ENCODE results near the gene ZXDA.
"Not testable (repeated sequence)": the region's sequence is repeated elsewhere in the genome, so short reads cannot be mapped to it uniquely, and the experiment has no call there.

Gene ZXDA

DNA sequence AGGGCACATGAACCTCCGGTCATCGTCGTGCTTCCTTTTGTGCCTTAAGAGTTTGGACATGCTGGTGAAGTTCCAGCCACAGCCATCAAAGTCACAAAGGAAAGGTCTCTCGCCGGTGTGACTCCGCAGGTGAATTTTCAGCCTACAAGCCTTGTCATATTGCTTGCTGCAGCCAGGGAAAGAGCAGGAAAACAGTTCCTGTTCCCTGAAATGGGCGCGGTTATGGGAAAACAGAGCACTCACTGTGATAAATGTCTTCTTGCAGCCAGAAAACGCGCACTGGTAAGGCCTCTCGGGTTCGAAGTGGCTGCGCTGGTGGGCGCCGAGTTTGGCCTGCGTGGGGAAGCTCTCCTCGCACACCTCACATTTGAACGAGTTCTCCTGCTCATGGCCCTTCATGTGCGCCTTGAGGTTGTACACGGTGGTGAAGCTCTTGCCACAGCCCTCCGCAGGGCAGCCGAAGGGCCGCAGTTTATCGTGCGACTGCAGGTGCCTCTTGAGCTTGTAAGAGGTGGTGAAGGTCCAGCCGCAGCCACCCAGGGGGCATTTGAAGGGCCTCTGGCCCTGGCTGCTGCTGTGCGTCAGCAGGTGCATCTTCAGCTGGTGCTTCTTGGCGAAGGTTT is 1.2 kb downstream of the ZXDA start:
- H4K8ac ChIP-seq (ENCODE audit: low read depth, low read length); H3K56ac ChIP-seq (ENCODE audit: low read length); H2AK5ac ChIP-seq (ENCODE audit: low read length); H3K9ac ChIP-seq (ENCODE audit: low read length); H3K18ac ChIP-seq (ENCODE audit: low read length); H3K36me3 ChIP-seq (ENCODE audit: control insufficient read depth, insufficient read depth, low read length); H2BK120ac ChIP-seq (ENCODE audit: low read depth, low read length); H3K4me3 ChIP-seq (ENCODE audit: low read length); H3K4me2 ChIP-seq (ENCODE audit: low read length); H3K27me3 ChIP-seq (ENCODE audit: insufficient read depth, low read length, poor library complexity); H3K27ac ChIP-seq (ENCODE audit: low read depth, low read length); H3K79me1 ChIP-seq (ENCODE audit: low read length); H2BK5ac ChIP-seq (ENCODE audit: low read length); H4K5ac ChIP-seq (ENCODE audit: low read length); H3K23ac ChIP-seq (ENCODE audit: low read length); H3K4ac ChIP-seq (ENCODE audit: low read depth, low read length); H3K4me1 ChIP-seq (ENCODE audit: control insufficient read depth, low read depth, low read length); H2BK15ac ChIP-seq (replicated peaks; ENCODE audit: low read depth); H3K79me2 ChIP-seq (ENCODE audit: control insufficient read depth, insufficient read depth, low read length): not testable (repeated sequence)
- DNase-seq = peak; percentile 0
- no CpG with 5 or more reads among the region's 28 CpGs for WGBS (ENCODE audit: extremely low coverage, insufficient coverage, low lambda C conversion rate)

DNA sequence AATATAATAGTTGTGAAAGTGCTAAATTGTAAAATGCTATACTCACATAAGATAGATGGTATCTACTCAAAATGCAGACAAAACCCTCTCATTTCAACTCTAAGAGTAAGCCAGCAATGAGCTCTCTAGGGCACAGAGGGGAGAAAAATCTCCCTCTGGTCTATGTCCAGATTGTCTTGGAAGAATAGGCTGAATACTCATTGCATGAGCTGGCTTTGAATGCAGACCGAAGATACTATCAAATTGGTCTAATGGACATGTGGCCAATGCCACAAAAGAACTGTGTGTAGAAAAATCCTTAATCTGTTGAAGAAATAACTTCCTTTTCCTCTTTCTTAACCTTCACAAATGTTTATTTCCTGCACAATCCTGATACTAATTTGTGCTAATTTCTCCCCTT is 3.5 kb downstream of the ZXDA start:
- Histone ChIP-seq H3K4ac (ENCODE audit: low read depth, low read length) (no peak overlapping the region), H4K5ac (ENCODE audit: low read length) (no peak overlapping the region), H3K36me3 (ENCODE audit: control insufficient read depth, insufficient read depth, low read length) (no peaks in the 10 kb centered on the region), H3K79me1 (ENCODE audit: low read length) (no peaks in the 10 kb centered on the region), H3K18ac (ENCODE audit: low read length) (no peak overlapping the region), H3K4me1 (ENCODE audit: control insufficient read depth, low read depth, low read length) (no peaks in the 10 kb centered on the region), H2AK5ac (ENCODE audit: low read length) (no peak overlapping the region), H3K56ac (ENCODE audit: low read length) (no peak overlapping the region), H3K9ac (ENCODE audit: low read length) (no peak overlapping the region), H3K23ac (ENCODE audit: low read length) (no peak overlapping the region), H3K27ac (ENCODE audit: low read depth, low read length) (no peak overlapping the region), H2BK5ac (ENCODE audit: low read length) (no peak overlapping the region), H2BK120ac (ENCODE audit: low read depth, low read length) (no peak overlapping the region), H3K27me3 (ENCODE audit: insufficient read depth, low read length, poor library complexity) (no peaks in the 10 kb centered on the region), H4K8ac (ENCODE audit: low read depth, low read length) (no peak overlapping the region), H3K4me3 (ENCODE audit: low read length) (no peak overlapping the region), H2BK15ac (replicated peaks; ENCODE audit: low read depth) (no peak overlapping the region), H3K4me2 (ENCODE audit: low read length) (no peak overlapping the region), H3K79me2 (ENCODE audit: control insufficient read depth, insufficient read depth, low read length) (no peaks in the 10 kb centered on the region)
- no peak for DNase-seq
- WGBS (ENCODE audit: extremely low coverage, insufficient coverage, low lambda C conversion rate) = no CpG with 5 or more reads among the region's 1 CpG

DNA sequence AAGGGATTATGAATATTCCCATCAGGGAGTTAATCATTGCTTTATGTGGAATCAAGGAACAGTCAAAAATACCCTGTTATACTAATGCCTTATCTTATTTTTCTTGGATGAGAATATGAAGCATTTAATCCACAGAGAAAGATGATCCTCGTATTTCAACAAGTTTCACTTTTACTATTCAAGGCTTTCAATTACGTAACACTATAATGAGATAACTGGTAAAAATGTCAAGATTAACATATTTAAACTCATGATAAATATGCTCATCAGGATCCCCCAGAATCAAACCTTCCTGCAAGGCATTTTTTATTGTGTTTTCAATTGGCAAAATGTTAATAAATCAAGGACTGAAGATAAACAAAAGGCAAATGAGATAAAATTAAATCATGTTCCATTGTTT is 5.1 kb downstream of the ZXDA start:
- no peak overlapping the region for H3K4me2 ChIP-seq (ENCODE audit: low read length)
- no CpG with 5 or more reads among the region's 2 CpGs for WGBS (ENCODE audit: extremely low coverage, insufficient coverage, low lambda C conversion rate)

DNA sequence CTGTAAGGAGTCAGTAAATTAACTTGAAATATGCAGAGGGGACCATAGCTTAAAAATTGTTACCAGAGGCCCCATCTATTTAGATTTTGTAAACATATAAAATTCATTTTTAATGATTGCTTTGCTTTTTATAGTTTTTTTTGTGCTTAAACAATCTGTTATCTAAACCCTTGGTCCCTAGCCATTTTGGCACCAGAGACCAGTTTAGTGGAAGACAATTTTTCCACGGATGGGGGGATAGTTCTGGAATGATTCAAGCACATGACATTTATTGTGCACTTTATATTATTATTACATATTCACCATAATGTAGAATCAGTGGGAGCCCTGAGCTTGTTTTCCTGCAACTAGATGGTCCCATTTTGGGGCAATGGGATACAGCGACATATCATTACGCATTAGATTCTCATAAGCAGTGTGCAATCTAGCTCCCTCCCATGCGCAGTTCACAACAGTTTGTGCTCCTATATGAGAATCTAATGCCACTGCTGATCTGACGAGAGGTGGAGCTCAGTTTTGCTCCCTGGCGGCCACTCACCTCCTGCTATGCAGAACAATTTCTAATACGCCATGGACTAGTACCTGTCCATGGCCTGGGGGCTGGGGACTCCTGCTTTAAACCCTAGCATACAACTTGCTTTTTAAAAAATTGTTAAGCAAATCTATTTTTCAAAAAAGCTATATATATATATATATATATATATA is 5.9 kb downstream of the ZXDA start:
- H2BK15ac ChIP-seq (replicated peaks; ENCODE audit: low read depth) = no peak overlapping the region
- no peaks in the 10 kb centered on the region for H3K79me1 ChIP-seq (ENCODE audit: low read length)
- no peak overlapping the region for H3K27ac ChIP-seq (ENCODE audit: low read depth, low read length)
- H2AK5ac ChIP-seq (ENCODE audit: low read length) = no peak overlapping the region
- no peak for DNase-seq
- H3K4me1 ChIP-seq (ENCODE audit: control insufficient read depth, low read depth, low read length) = no peaks in the 10 kb centered on the region
- no peak overlapping the region for H4K5ac ChIP-seq (ENCODE audit: low read length)
- no peaks in the 10 kb centered on the region for H3K27me3 ChIP-seq (ENCODE audit: insufficient read depth, low read length, poor library complexity)
- H3K56ac ChIP-seq (ENCODE audit: low read length) = no peak overlapping the region
- WGBS (ENCODE audit: extremely low coverage, insufficient coverage, low lambda C conversion rate) = no CpG with 5 or more reads among the region's 7 CpGs
- H2BK5ac ChIP-seq (ENCODE audit: low read length) = no peak overlapping the region
- H3K4me3 ChIP-seq (ENCODE audit: low read length) = no peak overlapping the region
- no peak overlapping the region for H3K9ac ChIP-seq (ENCODE audit: low read length)
- H3K23ac ChIP-seq (ENCODE audit: low read length) = no peak overlapping the region
- H3K4me2 ChIP-seq (ENCODE audit: low read length) = no peak overlapping the region
- H3K18ac ChIP-seq (ENCODE audit: low read length) = no peak overlapping the region
- no peaks in the 10 kb centered on the region for H3K36me3 ChIP-seq (ENCODE audit: control insufficient read depth, insufficient read depth, low read length)
- H3K4ac ChIP-seq (ENCODE audit: low read depth, low read length) = no peak overlapping the region
- H4K8ac ChIP-seq (ENCODE audit: low read depth, low read length) = no peak overlapping the region
- no peak overlapping the region for H2BK120ac ChIP-seq (ENCODE audit: low read depth, low read length)
- H3K79me2 ChIP-seq (ENCODE audit: control insufficient read depth, insufficient read depth, low read length) = no peaks in the 10 kb centered on the region

More for the DNA sequence above, 5.1 kb downstream of the ZXDA start:
- Histone ChIP-seq H3K23ac (ENCODE audit: low read length) (no peak overlapping the region), H4K5ac (ENCODE audit: low read length) (no peak overlapping the region), H2BK120ac (ENCODE audit: low read depth, low read length) (no peak overlapping the region), H3K79me1 (ENCODE audit: low read length) (no peaks in the 10 kb centered on the region), H3K79me2 (ENCODE audit: control insufficient read depth, insufficient read depth, low read length) (no peaks in the 10 kb centered on the region), H3K4me3 (ENCODE audit: low read length) (no peak overlapping the region), H3K27ac (ENCODE audit: low read depth, low read length) (no peak overlapping the region), H3K4ac (ENCODE audit: low read depth, low read length) (no peak overlapping the region), H3K4me1 (ENCODE audit: control insufficient read depth, low read depth, low read length) (no peaks in the 10 kb centered on the region), H3K27me3 (ENCODE audit: insufficient read depth, low read length, poor library complexity) (no peaks in the 10 kb centered on the region), H4K8ac (ENCODE audit: low read depth, low read length) (no peak overlapping the region), H2AK5ac (ENCODE audit: low read length) (no peak overlapping the region), H3K18ac (ENCODE audit: low read length) (no peak overlapping the region), H2BK15ac (replicated peaks; ENCODE audit: low read depth) (no peak overlapping the region), H3K56ac (ENCODE audit: low read length) (no peak overlapping the region), H2BK5ac (ENCODE audit: low read length) (no peak overlapping the region), H3K9ac (ENCODE audit: low read length) (no peak overlapping the region), H3K36me3 (ENCODE audit: control insufficient read depth, insufficient read depth, low read length) (no peaks in the 10 kb centered on the region)
- DNase-seq = no peak

DNA sequence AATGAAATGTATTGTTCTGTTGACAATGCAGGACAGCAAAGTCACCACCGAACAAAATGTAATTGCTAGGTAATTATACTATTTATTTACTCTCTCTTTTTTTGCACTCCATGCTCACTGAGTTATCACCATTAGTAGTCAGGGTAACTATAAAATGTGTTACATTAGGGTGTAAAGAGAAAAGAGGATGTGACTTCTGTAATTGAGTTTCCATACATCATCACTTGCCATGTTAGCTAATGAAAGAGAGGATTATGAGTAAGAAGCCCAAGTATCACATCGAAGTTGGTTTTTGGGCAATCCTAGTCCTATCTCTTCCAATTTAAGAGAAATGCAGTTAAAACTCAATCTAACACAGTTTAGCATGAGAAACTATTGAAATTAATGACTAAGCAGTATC is 7.6 kb downstream of the ZXDA start:
- Histone ChIP-seq H3K27ac (ENCODE audit: low read depth, low read length) (no peak overlapping the region), H2BK5ac (ENCODE audit: low read length) (no peak overlapping the region), H3K4me2 (ENCODE audit: low read length) (no peak overlapping the region), H3K79me2 (ENCODE audit: control insufficient read depth, insufficient read depth, low read length) (no peaks in the 10 kb centered on the region), H3K9ac (ENCODE audit: low read length) (no peak overlapping the region), H3K4ac (ENCODE audit: low read depth, low read length) (no peak overlapping the region), H3K27me3 (ENCODE audit: insufficient read depth, low read length, poor library complexity) (no peaks in the 10 kb centered on the region), H3K4me1 (ENCODE audit: control insufficient read depth, low read depth, low read length) (no peaks in the 10 kb centered on the region), H3K23ac (ENCODE audit: low read length) (no peak overlapping the region), H2BK120ac (ENCODE audit: low read depth, low read length) (no peak overlapping the region), H4K5ac (ENCODE audit: low read length) (no peak overlapping the region), H2BK15ac (replicated peaks; ENCODE audit: low read depth) (no peak overlapping the region), H2AK5ac (ENCODE audit: low read length) (no peak overlapping the region), H3K56ac (ENCODE audit: low read length) (no peak overlapping the region), H3K79me1 (ENCODE audit: low read length) (no peaks in the 10 kb centered on the region), H3K4me3 (ENCODE audit: low read length) (no peak overlapping the region), H3K18ac (ENCODE audit: low read length) (no peak overlapping the region), H3K36me3 (ENCODE audit: control insufficient read depth, insufficient read depth, low read length) (no peaks in the 10 kb centered on the region), H4K8ac (ENCODE audit: low read depth, low read length) (no peak overlapping the region)
- no peak for DNase-seq
- WGBS (ENCODE audit: extremely low coverage, insufficient coverage, low lambda C conversion rate) = no CpG with 5 or more reads among the region's 2 CpGs

DNA sequence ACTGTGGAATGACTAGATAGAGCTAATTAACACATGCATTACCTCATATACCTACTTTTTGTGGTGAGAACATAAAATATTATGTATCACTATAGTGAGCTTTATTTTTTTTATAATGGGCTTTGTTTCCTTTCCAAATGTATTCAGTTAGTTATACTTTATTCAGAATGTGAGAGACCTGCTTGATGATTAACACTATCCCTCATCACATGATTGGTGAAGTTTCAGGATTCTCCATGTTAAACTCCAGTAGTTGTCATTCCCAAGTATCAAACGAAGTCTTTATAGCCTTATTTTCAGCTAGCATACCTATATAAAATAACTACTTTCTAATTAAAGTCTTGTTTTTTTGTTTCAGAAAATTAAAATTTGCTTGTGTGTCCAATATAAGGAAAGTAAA is 8.8 kb downstream of the ZXDA start:
- Histone ChIP-seq H3K79me2 (ENCODE audit: control insufficient read depth, insufficient read depth, low read length) (no peaks in the 10 kb centered on the region), H3K27ac (ENCODE audit: low read depth, low read length) (no peak overlapping the region), H2BK15ac (replicated peaks; ENCODE audit: low read depth) (no peak overlapping the region), H3K36me3 (ENCODE audit: control insufficient read depth, insufficient read depth, low read length) (no peaks in the 10 kb centered on the region), H4K8ac (ENCODE audit: low read depth, low read length) (no peak overlapping the region), H3K79me1 (ENCODE audit: low read length) (no peaks in the 10 kb centered on the region), H3K9ac (ENCODE audit: low read length) (no peak overlapping the region), H3K4me2 (ENCODE audit: low read length) (no peak overlapping the region), H3K4me1 (ENCODE audit: control insufficient read depth, low read depth, low read length) (no peaks in the 10 kb centered on the region), H2BK120ac (ENCODE audit: low read depth, low read length) (no peak overlapping the region), H3K56ac (ENCODE audit: low read length) (no peak overlapping the region), H2AK5ac (ENCODE audit: low read length) (no peak overlapping the region), H3K4me3 (ENCODE audit: low read length) (no peak overlapping the region), H4K5ac (ENCODE audit: low read length) (no peak overlapping the region), H3K18ac (ENCODE audit: low read length) (no peak overlapping the region), H3K27me3 (ENCODE audit: insufficient read depth, low read length, poor library complexity) (no peaks in the 10 kb centered on the region), H3K4ac (ENCODE audit: low read depth, low read length) (no peak overlapping the region), H2BK5ac (ENCODE audit: low read length) (no peak overlapping the region), H3K23ac (ENCODE audit: low read length) (no peak overlapping the region)
- DNase-seq = no peak
- no CpG with 5 or more reads among the region's 1 CpG for WGBS (ENCODE audit: extremely low coverage, insufficient coverage, low lambda C conversion rate)
